Inflammatory macrophage treated with lipopolysaccharide for 4 hours (primary cell): ENCODE measurements around the gene SLC26A5.
A peak's percentile ranks its signal among the peaks of the same experiment; 100 is the strongest.

Experiments
- DNase-seq: peaks from one replicate; pipeline ENCODE4 v3.0.0-alpha.2; 2020

Gene SLC26A5

GRCh38 chr7:103347507-103348267 is 98.3 kb downstream of the SLC26A5 start, which contains the start of gene PSMC2:
Gene PSMC2 (plus strand): TSS chr7:103347643. CDS start chr7:103347712, 69 bp downstream.
- peak; percentile 86 for DNase-seq

GRCh38 chr7:103346396-103346795 is 99.6 kb downstream of the SLC26A5 start:
- peak; percentile 63 for DNase-seq

- peak; percentile 91 for DNase-seq
These were observed 101.4 kb downstream of the SLC26A5 start, which contains the start of gene DNAJC2 for GRCh38 chr7:103344453-103345149. Gene DNAJC2 (minus strand): TSS chr7:103344767. CDS start chr7:103344622, 145 bp downstream.

DNA sequence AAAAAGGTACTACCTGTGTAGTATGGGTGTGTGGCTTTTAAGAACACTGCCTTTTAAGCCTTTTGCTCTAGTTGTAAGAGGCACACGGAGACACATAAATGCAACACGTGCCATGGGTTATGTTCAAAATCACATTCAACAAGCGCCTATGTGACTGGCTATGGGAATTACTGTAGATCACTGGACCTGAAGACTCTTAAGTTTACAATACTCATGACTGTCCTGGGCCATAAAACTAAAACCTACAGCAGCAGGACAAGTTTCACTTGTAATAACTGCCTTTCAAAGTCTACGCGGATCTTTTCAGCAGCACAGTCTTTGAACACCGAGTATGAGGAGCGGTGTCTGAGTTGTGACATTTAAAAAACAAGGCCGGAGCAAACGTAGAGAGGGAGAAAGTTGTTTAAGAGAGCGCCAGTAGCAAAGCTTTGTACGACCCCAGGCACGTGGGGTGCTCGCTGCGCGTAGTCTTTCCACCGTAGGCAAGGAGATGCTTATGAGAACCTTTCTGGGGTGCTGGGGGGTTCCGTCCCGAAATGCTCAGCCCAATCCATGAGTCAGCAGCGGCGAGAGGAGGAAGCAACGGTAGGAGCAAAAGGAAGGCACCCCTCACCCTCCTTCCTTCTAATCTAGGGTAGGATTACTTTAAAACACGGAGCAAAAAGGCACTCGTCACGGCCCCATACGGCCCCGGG is 102.1 kb downstream of the SLC26A5 start:
- DNase-seq: peak; percentile 29

- DNase-seq: no peak
These were observed 102.7 kb downstream of the SLC26A5 start for GRCh38 chr7:103343332-103343731.

DNA sequence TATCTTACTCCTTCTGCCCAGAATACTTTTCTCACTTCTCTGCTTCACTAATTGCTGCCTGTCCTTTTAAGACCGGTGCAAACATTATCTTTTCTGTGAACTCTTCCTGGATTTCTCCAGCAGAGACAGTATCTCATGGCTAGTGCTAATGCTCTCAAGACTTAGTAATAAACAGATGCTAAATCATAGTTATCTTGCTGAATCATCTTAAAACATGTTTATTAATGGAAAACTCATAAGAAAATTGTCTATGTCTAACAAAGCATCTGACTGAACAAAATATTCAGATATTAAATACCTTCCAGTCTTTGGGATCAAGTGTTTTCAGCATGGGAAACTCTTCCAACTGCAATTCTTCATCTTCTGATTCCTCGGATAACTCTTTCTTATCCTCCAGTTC is 104.5 kb downstream of the SLC26A5 start:
- no peak for DNase-seq

DNA sequence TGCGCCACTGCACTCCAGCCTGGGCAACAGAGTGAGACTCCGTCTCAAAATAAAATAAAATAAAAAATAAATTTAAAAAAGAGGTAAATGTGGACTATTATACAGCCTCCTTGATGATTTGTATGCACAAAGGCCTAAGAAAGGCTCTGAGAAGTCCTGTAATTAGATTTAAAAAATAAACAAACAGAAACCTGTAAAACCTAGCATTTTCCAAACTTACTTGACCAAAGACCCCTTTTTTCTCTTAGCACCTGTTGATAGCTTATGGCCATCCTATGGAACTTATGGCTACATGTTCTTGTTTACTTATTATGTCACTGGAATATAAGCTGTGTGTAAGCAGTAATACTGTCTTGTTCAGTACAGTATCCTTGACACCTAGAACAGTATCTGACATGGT is 107.1 kb downstream of the SLC26A5 start:
- no peak for DNase-seq

DNA sequence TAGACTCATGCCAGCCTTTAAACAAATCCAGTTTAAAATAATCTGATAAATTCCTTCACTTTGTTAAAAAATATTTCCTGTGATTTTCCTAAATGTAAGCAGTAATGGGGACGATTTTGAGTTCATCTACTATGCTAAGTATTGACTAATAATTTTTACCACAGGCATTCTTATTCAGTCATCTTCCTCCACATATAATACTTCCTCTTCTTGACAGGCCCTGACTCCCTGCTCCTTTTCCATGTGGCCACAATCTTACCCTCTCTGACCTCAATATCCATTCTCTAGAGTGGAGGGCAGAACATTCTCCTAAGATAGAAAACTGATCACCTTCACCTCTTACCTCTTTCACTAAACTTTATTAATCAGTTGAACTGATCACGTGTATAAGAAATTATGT is 109.2 kb downstream of the SLC26A5 start:
- peak; percentile 55 for DNase-seq

- peak; percentile 27 for DNase-seq
These were observed 120.3 kb downstream of the SLC26A5 start for GRCh38 chr7:103325744-103326143.
